ENCODE measurements around the gene LMAN2L. TPM values are rescaled to one million over a fixed set of nuclear protein-coding genes. Genes with fewer than 3 reads are reported as not detected.
A peak's percentile ranks its signal among the peaks of the same experiment; 100 is the strongest.

Gene LMAN2L
- total and polyA plus RNA-seq, 4 donors: 6.4 to 15.1 (median 12.3) TPM

- TF ChIP-seq ATF3 (IDR thresholded peaks at IDR 0.05) (no peak), HNF4A (conservative IDR thresholded peaks at IDR 0.05) (peak in 1 of 2 donors; percentile 4), SP1 (IDR thresholded peaks at IDR 0.05) (peak; percentile 18)
- no peak for DNase-seq (ENCODE audit: low spot score)
- Histone ChIP-seq H3K9ac (ENCODE audit: low read depth in 1 of 2, low read length in 2 of 2) (no peak overlapping the region), H3K27ac (ENCODE audit: low read depth in 1 of 2, low read length in 2 of 2) (no peak overlapping the region), H3K4me3 (ENCODE audit: low read depth in 1 of 3, low read length in 3 of 3) (no peak overlapping the region), H3K4me1 (ENCODE audit: control insufficient read depth in 4 of 4, insufficient read depth in 4 of 4, low read length in 3 of 4) (no peaks in the 10 kb centered on the region), H3K9me3 (ENCODE audit: control insufficient read depth in 4 of 4, low read length in 3 of 4) (peaks cover 0 to 4% (median 0%) of the 10 kb centered on the region in 4 donors), H3K27me3 (ENCODE audit: control insufficient read depth in 4 of 4, insufficient read depth in 4 of 4, low read length in 3 of 4) (no peaks in the 10 kb centered on the region), H3K36me3 (ENCODE audit: control insufficient read depth in 4 of 4, insufficient read depth in 3 of 4, low read depth in 1 of 4, low read length in 3 of 4) (no peaks in the 10 kb centered on the region)
- WGBS: 82% methylated on average over 3 of the region's 3 CpGs
These were observed 74.7 kb downstream of the LMAN2L start for GRCh38 chr2:96665083-96665569.

- TF ChIP-seq EGR1 (IDR thresholded peaks at IDR 0.05; ENCODE audit: low read depth in 2 of 2) (no peak), RAD21 (IDR thresholded peaks at IDR 0.05) (no peak), YY1 (IDR thresholded peaks at IDR 0.05) (no peak), HNF4G (IDR thresholded peaks at IDR 0.05) (no peak), FOXA1 (IDR thresholded peaks at IDR 0.05) (no peak), MAX (IDR thresholded peaks at IDR 0.05) (no peak)
- WGBS: 93% methylated on average over 3 of the region's 3 CpGs
- Histone ChIP-seq H3K36me3 (ENCODE audit: control insufficient read depth in 4 of 4, insufficient read depth in 3 of 4, low read depth in 1 of 4, low read length in 3 of 4) (no peaks in the 10 kb centered on the region), H3K9ac (ENCODE audit: low read depth in 1 of 2, low read length in 2 of 2) (no peak overlapping the region), H3K4me3 (ENCODE audit: low read depth in 1 of 3, low read length in 3 of 3) (no peak overlapping the region), H3K4me1 (ENCODE audit: control insufficient read depth in 4 of 4, insufficient read depth in 4 of 4, low read length in 3 of 4) (no peaks in the 10 kb centered on the region), H3K27ac (ENCODE audit: low read depth in 1 of 2, low read length in 2 of 2) (no peak overlapping the region), H3K27me3 (ENCODE audit: control insufficient read depth in 4 of 4, insufficient read depth in 4 of 4, low read length in 3 of 4) (no peaks in the 10 kb centered on the region), H3K9me3 (ENCODE audit: control insufficient read depth in 4 of 4, low read length in 3 of 4) (peaks cover 0 to 4% (median 0%) of the 10 kb centered on the region in 4 donors)
- no peak for DNase-seq (ENCODE audit: low spot score)
These were observed 75.4 kb downstream of the LMAN2L start for GRCh38 chr2:96664366-96664925.

GRCh38 chr2:96663829-96664228, 76.0 kb downstream of the LMAN2L start:
- no peaks in the 10 kb centered on the region for H3K27me3 ChIP-seq (ENCODE audit: control insufficient read depth in 4 of 4, insufficient read depth in 4 of 4, low read length in 3 of 4)
- no peak overlapping the region for H3K4me3 ChIP-seq (ENCODE audit: low read depth in 1 of 3, low read length in 3 of 3)
- H3K4me1 ChIP-seq (ENCODE audit: control insufficient read depth in 4 of 4, insufficient read depth in 4 of 4, low read length in 3 of 4): no peaks in the 10 kb centered on the region
- H3K36me3 ChIP-seq (ENCODE audit: control insufficient read depth in 4 of 4, insufficient read depth in 3 of 4, low read depth in 1 of 4, low read length in 3 of 4): no peaks in the 10 kb centered on the region
- peaks cover 0 to 4% (median 0%) of the 10 kb centered on the region in 4 donors for H3K9me3 ChIP-seq (ENCODE audit: control insufficient read depth in 4 of 4, low read length in 3 of 4)
- H3K9ac ChIP-seq (ENCODE audit: low read depth in 1 of 2, low read length in 2 of 2): no peak overlapping the region
- WGBS: 78% methylated on average over 7 of the region's 7 CpGs
- no peak for DNase-seq (ENCODE audit: low spot score)
- TF ChIP-seq GABPA (IDR thresholded peaks at IDR 0.05 in 1 of 2, conservative IDR thresholded peaks at IDR 0.05 in 1 of 2): no peak
- TF ChIP-seq HNF4G (IDR thresholded peaks at IDR 0.05): no peak
- no peak for TF ChIP-seq YY1 (IDR thresholded peaks at IDR 0.05)
- TF ChIP-seq EGR1 (IDR thresholded peaks at IDR 0.05; ENCODE audit: low read depth in 2 of 2): no peak
- TF ChIP-seq RAD21 (IDR thresholded peaks at IDR 0.05): no peak
- TF ChIP-seq ATF3 (IDR thresholded peaks at IDR 0.05): no peak
- TF ChIP-seq CTCF (IDR thresholded peaks at IDR 0.05; ENCODE audit: low read depth, low read length, missing input control): no peak
- TF ChIP-seq FOXA2 (IDR thresholded peaks at IDR 0.05): no peak
- no peak for TF ChIP-seq REST (IDR thresholded peaks at IDR 0.05)
- no peak for TF ChIP-seq RXRA (IDR thresholded peaks at IDR 0.05)
- no peak for TF ChIP-seq NR2F2 (IDR thresholded peaks at IDR 0.05)
- TF ChIP-seq SP1 (IDR thresholded peaks at IDR 0.05): no peak
- TF ChIP-seq HNF4A (conservative IDR thresholded peaks at IDR 0.05): no peak
- no peak for TF ChIP-seq ZBTB33 (IDR thresholded peaks at IDR 0.05)
- no peak for TF ChIP-seq MAX (IDR thresholded peaks at IDR 0.05)
- no peak for TF ChIP-seq FOXA1 (IDR thresholded peaks at IDR 0.05)
- no peak overlapping the region for H3K27ac ChIP-seq (ENCODE audit: low read depth in 1 of 2, low read length in 2 of 2)
